ENCODE results near the gene HNRNPC.
"Not testable (repeated sequence)": the region's sequence is repeated elsewhere in the genome, so short reads cannot be mapped to it uniquely, and the experiment has no call there.

The HNRNPC gene

GRCh38 chr14:21308479-21309237 lies 39.4 kb upstream of the HNRNPC start:
- in situ Hi-C loops (cut with MboI; ENCODE audit: low sequenced_read_pairs, unreplicated experiment) = no loop called here
- peak; percentile 73 for DNase-seq (ENCODE audit: low spot score)
- no peak for TF ChIP-seq CTCF (IDR thresholded peaks at IDR 0.05; ENCODE audit: borderline replicate concordance, control extremely low read depth, extremely low read depth, insufficient read depth, missing control alignments)

- TF ChIP-seq CTCF (IDR thresholded peaks at IDR 0.05; ENCODE audit: borderline replicate concordance, control extremely low read depth, extremely low read depth, insufficient read depth, missing control alignments) = no peak
- DNase-seq (ENCODE audit: low spot score) = peak; percentile 49
- in situ Hi-C loops (cut with MboI; ENCODE audit: low sequenced_read_pairs, unreplicated experiment) = no loop called here
These were observed 38.9 kb upstream of the HNRNPC start for GRCh38 chr14:21308132-21308478.

- DNase-seq (ENCODE audit: low spot score) = no peak
These were observed 38.4 kb upstream of the HNRNPC start for GRCh38 chr14:21307637-21308036.

GRCh38 chr14:21302836-21303140 lies 33.5 kb upstream of the HNRNPC start:
- in situ Hi-C loops (cut with MboI; ENCODE audit: low sequenced_read_pairs, unreplicated experiment); DNase-seq (ENCODE audit: low spot score): not testable (repeated sequence)

More at GRCh38 chr14:21307637-21308036, 38.4 kb upstream of the HNRNPC start:
- in situ Hi-C loops (cut with MboI; ENCODE audit: low sequenced_read_pairs, unreplicated experiment) = no loop called here
- TF ChIP-seq CTCF (IDR thresholded peaks at IDR 0.05; ENCODE audit: borderline replicate concordance, control extremely low read depth, extremely low read depth, insufficient read depth, missing control alignments) = no peak

- in situ Hi-C loops (cut with MboI; ENCODE audit: low sequenced_read_pairs, unreplicated experiment) = no loop called here
- no peak for DNase-seq (ENCODE audit: low spot score)
- no peak for TF ChIP-seq CTCF (IDR thresholded peaks at IDR 0.05; ENCODE audit: borderline replicate concordance, control extremely low read depth, extremely low read depth, insufficient read depth, missing control alignments)
These were observed 33.0 kb upstream of the HNRNPC start for GRCh38 chr14:21302013-21302835.

GRCh38 chr14:21300892-21301291 lies 31.6 kb upstream of the HNRNPC start:
- no peak for TF ChIP-seq CTCF (IDR thresholded peaks at IDR 0.05; ENCODE audit: borderline replicate concordance, control extremely low read depth, extremely low read depth, insufficient read depth, missing control alignments)
- in situ Hi-C loops (cut with MboI; ENCODE audit: low sequenced_read_pairs, unreplicated experiment) = no loop called here

GRCh38 chr14:21299562-21300130 lies 30.4 kb upstream of the HNRNPC start:
- in situ Hi-C loops (cut with MboI; ENCODE audit: low sequenced_read_pairs, unreplicated experiment) = no loop called here
- no peak for TF ChIP-seq CTCF (IDR thresholded peaks at IDR 0.05; ENCODE audit: borderline replicate concordance, control extremely low read depth, extremely low read depth, insufficient read depth, missing control alignments)
- no peak for DNase-seq (ENCODE audit: low spot score)

More at GRCh38 chr14:21300892-21301291, 31.6 kb upstream of the HNRNPC start:
- DNase-seq (ENCODE audit: low spot score) = peak; percentile 51

Measured in GM13976 (cell line).